SH-SY5Y (cell line): ENCODE results near the gene MYO6.

Source experiments
- GATA2 ChIP-seq: IDR thresholded peaks from 2 replicates; pipeline ENCODE4 v1.6.1; 2011; ENCODE audit warnings: mild to moderate bottlenecking, low read depth, low read length
- GATA3 ChIP-seq: IDR thresholded peaks from 2 replicates; pipeline ENCODE4 v1.6.1; 2011; ENCODE audit warnings: low read depth, mild to moderate bottlenecking, low read length, moderate library complexity

DNA sequence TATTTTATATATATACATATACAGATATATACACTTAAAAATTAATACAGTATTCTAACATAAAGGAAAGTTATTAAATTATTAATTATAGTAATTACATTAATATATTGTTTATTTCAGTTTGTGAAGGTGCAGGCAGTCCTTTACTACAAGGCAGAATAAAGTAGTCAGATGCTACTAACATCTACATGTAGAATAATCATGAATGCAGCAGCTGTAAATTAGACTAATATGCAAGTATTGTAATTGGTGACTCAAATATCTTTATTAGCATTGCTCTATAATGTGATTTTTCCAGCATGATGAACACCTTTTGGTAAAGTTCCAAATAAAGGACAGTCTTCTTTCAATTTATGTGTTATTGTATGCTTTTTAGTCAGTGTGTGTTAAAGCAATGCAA lies 17.3 kb downstream of the MYO6 start:
- TF ChIP-seq GATA2 (no peak), GATA3 (no peak)
